CD4-positive, alpha-beta T cell treated with Interleukin-2 at 100 ng/mL for 4 hours (primary cell): Measurements from ENCODE around the gene PDK2.

ENCODE experiments used
- DNase-seq: peaks from one replicate; pipeline ENCODE4 v3.0.0-alpha.2; 2020; ENCODE audit warnings: low spot score

PDK2 gene

DNA sequence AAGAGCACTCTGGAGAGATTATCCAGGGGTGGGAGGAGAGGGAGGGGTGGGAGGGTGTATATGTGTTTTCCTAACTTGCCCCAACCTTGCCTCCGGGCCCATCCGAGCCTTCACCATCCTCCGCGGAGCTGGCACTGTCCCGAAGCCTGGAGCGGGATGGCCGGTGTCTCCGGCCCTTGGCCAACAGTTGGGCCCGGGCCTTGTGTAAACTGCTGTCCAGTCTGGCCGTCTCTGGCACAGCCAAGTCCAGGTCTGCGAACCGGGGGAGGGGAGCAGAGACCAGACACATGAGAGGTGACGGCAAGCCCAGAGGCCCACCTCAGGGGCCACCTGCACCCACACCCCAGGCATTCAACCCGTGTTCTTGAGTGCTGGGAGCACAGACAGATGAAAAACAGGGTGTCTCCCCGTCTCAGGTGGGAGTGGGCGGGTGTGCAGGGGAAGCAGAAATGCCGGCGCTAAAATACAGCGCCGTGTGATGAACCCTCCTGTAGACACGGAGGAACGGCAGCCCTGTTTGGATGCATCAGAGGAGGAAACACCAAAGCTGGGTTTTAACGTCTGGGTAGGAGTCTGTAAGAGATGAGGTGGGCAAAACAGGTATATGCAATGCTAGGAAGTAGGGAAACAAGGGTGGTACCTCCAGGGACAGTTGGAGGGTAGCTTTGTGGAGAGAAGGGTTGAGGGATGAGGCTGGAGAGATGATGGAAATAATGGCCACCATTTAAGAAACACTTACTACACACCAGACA is 23.1 kb downstream of the PDK2 start:
- DNase-seq = no peak

DNA sequence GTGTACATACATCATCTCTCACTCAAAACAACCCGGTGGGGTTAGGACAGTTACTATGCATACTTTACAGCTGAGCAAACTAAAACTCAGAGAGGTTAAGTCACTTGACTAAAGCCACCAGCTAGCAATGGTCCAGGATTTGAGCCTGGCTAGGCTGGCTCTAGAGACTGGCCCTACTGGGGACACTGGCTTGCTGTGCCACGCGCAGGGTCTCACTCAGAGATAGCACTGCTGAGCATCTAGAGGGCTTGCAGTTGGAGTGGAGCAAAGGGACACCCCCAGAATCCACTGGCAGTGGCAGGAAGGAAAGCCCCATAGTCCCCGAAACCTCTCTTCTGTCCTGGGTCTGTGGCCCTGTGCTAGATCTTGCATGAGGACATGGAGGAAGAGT is 23.7 kb downstream of the PDK2 start:
- DNase-seq = no peak

DNA sequence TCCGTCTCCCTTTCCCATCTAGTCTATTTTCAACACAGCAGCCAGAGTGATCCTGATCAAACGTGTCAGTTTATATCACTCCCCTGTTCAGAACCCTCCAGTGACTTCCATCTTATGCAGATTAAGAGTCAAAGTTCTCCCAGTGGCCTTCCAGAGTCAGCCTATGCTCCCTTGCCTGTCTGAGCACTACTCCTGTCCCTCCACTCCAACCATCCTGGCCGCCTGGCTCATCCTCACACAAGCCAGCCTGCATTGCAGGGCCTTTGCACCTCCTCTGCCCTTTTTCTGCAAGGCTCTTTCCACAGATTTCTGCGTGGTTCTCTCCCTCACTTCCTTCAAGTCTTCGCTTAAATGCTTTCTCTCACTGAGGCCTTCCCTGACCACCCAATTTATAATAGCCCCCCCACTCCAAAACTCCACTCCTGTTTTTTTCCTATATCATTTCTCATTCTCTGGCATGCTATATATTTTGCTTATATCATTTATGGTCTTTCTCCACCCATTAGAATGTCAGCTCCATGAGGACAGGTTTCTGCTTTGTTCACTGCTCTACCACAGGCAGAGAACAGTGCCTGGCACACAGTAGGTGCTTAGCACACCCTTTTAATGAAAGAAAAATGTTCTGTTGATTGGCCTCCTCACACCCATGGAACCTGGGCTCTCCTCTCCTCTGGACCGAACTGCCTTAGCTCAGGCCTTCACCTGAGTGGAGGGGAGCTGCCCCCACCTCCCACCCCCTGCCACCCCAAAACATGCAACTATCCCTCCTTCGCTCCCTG is 25.5 kb downstream of the PDK2 start:
- no peak for DNase-seq

DNA sequence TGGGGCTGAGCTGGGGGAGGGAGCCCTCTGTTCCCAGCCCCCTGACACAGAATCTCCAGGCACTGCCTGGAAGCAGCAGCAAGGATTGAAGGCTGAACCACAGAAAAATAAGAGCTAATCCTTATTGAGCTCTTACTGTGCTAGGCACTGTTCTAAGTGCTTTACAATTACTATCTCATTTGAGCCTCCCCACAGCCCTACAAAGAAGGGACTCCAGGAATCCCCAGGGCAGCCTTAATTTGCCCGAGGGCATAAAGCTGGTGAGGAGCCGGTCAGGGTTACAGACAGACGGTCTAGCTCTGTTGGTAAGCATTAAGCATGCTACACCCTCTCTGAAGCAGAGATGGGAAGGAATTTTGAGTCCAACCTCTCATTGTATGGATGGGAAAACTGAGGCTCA is 27.8 kb downstream of the PDK2 start:
- no peak for DNase-seq

DNA sequence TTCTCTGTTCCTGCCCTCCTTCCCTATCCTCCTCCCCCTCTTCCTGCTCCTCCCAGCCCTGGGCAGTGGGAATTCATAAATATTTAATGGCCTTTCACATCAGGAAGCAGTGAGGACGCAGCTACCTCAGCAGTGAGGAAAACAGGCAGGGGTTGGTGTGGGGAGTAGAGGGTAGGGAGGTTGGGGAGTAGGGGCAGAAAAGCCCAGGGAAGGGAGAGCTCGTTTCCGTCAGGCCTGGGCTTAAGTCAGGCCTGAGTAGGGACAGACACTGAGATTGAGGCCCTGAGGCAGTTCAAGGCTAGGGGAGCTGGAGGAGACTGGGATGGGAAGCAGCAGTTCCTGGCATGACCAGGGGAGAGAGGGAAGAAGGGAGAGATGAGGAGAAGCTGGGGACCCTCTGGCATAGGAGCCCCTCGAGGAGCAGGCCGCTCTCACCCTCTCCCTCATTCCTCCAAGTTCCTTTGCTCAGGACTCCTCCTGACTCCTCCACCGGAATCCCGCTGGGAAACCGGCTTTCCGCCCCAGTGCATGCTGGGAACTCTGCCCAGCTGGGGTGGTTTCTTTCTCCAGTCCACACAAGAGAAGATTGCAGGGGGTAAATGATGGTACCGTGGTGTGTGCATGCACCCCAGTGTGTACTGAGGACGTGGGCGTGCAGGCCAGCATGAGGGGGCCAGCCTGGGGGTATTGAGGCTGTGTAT is 28.6 kb downstream of the PDK2 start:
- no peak for DNase-seq

DNA sequence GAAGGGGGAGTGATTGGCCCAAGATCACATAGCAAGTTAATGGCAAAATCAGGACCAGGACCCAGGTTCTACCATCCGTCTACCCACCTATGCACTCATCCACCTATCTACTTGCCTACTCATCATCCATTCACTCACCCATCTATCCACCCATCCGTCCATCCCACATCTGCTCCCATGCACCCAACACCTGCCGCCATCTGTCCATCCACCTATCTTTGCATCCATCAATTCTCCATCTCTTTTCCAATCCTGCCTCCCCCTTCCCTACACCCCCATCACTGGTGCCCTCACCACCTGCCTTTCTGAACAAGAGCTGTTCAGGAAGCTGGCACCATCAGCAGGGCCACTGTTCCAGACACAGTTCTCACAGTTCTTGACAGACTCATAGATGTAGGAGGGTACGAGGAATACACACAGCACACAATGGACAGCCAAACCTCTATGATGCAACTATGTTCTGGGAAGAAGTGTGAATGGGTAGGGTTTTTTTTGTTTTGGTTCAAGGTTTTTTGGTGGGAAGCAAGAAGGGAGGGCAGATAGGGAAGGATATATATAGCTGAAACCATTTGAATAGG is 30.4 kb downstream of the PDK2 start:
- no peak for DNase-seq

DNA sequence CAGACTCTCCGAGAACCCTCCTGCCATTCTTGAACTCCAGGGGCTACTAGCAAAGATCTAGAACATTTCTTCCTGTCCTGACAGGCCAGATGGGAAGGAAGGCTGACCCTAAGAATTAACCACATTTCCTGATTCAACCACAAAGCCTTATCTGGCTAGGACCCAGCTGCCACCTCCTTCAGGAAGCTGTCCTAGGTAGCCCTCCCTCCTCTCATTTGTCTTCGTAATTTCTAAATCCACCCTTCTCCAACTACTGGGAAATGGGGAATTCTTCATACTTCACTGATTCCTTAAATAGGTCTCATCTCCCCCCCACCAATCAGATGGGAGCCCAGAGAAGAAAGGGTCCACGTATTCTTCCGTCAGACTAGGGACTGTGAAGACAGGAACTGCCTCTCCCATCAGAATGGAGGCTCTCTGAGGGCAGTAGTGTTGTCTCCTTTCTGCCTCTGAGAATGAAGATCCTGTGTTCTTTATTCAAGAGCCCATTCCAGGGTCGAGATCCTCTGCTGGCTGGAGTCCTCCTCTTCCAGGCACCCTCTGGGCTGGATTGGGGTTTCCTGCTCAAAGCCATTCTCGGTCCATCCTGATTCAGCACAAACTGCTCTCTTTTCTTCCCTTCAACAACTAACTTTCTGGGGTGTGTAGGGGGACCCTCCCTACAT is 32.7 kb downstream of the PDK2 start:
- DNase-seq = no peak

DNA sequence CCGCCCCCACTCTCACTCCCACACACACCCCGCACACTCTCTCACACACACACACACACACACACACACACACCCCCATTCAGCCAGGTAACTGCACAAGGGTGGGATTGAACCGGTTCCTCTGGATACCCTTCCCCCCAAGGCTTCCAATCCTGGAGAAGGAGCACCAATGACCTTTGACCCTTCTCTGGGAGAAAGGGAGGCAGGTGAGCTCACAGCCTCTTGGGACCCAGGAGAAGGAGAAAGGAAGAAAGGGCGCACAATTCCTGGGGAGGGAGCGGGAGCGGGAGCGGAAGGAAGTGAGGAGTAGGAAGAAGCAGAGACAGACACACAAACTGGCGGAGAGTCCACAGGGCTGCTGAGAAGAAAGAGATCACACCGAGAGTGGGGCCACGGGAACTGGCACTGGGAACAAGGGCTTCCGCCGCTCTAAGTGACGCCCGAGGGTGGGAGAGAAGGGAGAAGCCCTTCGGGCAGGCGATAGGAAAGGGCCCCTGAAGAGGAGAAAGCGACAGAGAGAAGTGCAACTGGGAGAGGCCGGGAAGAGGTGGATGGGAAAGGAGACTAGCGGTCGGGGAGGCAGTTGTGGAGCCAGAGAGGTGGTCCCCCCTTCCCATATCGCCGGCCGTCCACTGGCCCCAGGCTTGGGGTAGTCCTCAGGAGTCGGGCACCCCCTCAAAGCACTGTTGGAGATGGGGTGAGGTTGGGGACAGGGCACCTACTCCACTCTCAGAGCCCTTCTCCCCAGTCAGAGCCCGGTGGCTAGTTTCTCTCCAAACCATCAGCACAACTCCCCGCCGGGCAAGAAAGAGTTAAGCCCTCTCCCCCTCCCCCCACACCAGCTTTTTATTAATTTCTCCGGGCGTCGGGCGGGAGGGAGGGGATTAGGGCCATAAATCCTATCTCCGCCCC is 33.5 kb downstream of the PDK2 start:
- DNase-seq = no peak

DNA sequence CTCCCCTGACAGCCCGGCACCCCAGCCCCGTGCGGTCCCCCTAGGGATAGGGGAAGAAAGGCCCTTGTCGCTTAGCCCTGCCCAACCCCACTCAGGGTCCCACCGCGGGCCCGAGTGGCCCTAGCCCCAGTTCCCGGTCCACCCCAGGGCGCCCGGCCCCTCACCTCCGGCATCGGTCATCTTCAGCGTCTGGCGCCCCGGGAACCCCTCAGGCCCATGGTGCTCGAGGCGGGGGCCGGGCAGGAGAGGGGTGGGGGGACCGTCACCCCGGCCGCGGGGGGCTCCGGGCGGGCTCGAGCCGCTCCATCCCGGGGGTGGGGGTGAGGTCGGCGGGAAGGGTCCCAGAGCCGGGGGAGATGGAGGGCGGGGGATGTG is 34.2 kb downstream of the PDK2 start:
- no peak for DNase-seq

DNA sequence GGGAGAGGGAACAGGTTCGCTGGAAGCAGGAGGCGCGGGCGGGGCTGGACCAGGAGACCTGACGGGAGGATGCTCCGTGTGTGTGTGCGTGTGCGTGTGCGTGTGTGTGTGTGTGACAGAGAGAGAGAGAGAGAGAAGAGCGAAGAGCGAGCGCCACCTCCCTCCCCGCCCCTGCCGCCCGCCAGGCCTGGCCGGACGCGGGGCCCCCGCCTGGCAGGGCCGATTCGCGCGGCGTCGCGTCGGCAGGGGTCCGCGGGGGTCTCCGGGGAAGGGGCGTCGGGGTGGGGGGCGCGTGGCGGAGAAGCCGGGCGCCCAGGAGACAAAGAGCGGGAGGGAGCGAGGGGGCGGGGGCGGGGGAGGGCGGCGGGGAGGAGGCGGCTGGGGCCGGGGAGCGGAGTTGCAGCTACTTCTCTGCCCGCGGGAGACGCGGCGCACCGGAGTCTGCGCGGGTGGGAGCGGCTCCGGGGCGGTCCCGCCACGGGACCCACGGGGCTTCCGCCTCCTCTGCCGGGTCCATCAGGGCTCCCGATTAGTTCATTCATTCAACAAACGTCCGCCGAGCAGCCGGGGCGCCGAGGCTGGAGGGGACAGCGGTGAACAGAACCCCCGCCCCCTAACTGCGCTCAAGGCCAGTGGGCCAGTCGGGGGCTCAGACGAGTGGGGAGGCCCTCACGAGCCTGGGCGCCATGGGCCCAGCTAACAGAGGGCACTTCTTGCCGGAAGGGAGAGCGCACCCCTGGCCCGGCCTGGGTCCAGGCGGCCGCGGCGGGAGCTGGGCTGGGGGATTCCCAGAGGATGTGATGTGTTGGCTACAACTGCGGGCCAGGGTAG is 34.8 kb downstream of the PDK2 start, which contains the start of gene SAMD14:
Gene SAMD14, minus strand, starts transcription at position 433 of the 831 bp plus-strand sequence. CDS start 5,201 bp downstream, outside the sequence.
- DNase-seq = no peak

DNA sequence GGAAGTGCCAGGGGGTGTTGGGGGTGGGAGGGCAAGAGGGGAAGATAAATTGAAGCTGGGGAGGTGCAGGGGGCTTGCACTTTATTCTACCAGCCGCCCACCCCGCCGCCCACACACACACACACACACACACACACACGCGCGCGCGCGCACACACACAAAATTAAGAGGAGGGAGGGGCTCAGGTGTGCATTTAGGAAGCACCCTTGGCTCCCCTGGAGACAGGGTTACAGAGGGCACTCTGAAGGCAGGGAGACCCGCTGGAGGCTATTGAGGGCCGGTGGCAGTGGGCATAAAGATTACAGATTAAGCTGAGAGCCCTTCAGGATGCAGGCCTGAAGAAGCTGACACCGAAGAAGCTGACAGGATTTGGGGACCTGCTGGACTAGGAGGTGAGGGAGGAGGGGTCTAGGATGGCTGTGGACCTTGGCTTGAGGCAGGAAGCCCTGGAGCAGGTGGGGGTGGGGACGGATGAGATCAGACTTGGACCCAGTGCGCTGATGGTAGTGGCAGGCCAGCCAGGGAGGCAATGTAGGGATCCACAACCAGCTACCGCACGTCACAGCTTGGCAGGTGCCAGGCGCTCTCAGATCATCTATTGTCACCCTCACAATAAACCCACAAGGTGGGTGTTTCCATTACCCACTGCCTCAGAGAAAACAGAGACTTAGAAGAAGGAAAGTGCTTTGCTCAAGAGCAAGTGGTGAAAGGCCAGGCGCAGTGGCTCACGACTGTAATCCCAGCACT is 35.6 kb downstream of the PDK2 start:
- no peak for DNase-seq

DNA sequence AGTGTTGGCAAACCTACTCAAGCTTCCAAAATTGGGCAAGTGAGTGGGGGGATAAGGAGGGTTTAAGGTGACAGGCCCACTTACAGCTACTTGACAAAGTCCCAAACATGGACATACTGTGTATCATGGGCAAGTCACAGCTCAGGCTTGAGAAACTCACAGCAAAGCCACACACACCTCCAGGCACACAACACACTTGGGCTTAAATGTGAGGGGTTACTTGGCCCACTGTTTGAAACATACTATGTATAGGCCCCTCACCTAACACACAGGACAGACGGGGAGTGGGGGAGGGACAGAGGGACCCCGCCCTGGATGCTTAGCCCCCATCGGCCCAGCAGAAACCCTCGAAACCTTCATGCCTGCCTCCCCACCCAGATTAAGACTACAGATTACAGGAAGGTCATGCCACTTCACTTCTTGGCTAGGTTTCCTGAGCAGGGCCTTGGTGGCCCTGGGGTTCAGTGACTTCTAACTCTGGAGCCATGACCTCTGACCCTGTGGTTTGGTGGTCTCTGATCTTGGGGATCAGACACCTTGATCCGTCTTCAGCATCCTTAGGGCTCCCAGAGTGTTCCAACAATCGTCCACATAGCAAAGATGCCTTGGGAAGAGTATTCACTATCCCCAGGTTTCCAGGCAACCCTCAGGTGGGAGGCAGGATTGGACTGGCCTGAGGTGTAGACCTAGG is 37.1 kb downstream of the PDK2 start:
- no peak for DNase-seq

DNA sequence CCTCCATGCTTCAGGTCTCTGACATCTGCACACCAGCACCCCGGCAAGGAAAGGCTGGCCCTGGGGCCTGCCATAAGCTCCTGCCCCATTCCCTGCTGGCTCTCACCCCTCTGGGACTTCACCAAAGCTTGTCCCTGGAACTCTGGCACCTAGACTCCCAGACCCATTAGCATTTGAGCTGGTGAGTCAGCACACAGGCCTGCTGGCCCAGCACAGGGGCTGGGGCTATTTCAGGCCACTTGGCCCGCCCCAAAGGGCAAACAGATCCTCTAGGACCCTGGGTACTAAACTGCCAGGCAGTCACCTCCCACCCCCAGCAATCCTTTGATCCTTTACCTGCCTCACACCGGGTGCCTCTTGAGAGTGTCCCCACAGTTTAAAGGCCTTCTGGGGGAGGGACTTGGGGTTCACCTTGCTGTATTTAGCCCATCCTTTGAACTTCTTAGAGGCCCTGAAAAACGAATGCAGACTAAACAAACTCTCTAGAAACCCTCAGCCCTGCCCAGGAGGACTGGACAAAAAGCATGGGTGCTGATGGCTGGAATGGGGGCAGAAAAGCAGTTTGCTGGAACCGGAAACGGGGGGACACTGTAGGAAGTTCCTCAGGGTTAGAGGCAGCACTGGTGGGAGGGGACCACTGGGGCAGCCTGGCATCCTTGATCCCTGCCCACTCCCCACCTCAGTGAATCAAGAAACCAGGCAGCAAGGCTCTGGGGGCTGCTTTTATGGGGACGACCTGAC is 38.0 kb downstream of the PDK2 start:
- no peak for DNase-seq

DNA sequence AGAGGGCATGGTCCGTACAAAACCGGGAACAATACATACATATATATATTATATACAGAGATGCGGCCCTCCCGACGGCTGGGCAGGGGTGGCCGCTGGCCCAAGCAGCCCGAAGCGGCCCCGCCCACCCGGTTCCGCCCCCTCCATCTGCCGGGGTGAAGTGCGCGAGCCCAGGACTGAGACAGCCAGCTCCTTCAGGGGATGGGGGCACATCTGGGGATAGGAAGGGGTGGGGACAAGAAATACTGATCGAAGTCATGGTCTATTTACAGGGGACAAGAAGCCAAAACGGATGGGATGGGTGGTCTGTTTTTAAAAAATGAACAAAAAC is 38.6 kb downstream of the PDK2 start:
- no peak for DNase-seq

DNA sequence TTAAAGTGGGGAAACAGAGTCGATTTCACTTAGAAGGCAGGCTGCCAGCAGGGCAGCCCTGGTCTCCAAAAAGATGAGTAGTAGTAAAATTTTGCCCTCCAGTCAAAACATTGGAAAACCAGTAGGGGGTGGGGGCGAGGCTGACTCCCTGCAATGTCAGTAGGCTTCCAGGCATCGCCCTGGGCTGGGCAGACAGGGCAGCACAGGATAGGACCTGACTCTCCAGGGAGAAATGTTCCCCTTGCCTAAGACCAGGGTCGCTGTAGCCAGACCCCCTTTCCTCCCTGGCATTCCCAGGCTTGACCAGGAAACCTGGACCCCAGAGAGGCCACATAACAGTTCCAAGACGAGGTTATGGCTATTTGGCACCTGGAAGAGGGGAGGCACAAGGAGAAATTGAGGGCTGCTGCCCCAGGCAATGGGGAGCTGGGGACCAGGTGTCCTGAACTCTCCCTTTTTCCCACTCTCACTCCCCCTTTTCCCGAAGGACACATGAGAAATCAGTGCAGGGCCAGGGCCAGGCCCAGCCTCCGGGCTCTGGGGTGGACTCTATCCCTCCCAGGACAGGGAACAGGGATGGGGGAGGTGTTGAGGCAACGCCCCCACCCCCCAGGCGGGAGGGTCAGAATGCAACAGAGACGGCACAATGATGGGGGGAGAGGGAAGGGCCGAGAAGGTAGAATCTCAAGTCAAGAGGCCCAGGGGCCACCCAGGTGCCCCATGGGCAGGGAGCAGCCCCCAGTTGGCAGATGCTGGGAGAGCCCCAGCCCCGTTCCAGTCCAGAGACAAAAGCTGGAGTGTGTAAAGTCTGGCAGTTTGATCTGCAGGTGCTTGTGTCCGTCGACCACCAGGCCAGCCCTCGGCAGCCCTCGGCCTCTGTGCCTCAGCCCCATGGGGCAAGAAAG is 39.3 kb downstream of the PDK2 start:
- no peak for DNase-seq

DNA sequence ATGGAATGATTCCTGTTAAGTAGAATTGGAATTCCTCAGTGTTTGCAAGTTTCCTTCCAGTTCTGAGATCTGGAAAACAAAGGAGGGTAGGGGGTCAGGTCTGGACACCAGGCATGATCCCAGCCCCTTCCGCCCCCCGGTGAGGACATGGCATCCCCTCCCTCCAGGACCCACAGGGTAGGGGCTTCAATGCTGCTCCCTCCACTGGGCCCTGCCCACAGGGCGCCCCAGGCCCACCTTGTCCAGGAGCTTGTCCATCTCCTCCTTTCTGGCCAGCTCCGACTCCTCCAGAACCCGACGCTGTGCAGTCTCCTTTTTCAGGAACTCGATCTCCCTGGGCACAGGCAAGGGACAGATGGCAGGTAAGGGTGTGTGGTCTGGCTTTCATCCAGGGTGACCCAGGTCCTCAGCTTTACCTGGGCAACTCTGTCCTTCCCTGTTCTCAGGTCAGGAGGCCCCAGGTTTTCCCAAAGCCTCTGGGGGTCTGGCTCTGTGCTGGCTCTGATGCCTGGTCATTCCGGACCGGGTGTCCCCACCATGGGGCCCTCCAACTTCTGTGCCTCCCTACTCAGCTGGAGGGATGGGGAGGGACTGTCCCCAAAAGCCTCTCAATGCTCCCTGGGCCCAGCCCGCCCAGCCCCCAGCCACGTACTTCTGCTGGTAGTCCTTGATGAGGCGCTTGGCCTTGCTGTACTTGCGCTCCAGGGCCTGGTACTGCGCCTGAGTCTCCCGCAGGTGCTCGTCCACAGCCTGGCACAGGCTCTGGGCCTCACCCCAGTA is 40.4 kb downstream of the PDK2 start:
- DNase-seq = no peak
